ENCODE measurements around the gene PNLIP.

The PNLIP gene

DNA sequence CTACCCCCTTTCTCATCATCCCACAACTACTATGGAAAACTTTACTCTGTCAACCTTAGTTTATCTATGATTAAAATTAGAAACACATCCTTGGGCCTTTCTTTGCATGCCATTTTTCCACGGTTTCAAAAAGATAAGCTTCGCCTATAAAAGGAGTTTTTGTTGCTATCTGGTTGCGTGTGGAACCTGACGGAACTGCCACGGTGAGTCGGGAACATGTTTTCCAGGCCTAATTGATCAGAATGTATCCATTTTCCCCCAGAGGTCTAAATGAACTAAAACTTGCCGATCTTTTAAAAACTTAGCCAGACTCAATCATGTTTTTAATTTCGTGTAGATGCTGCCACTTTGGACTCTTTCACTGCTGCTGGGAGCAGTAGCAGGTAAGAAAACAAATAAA lies at the start of gene PNLIP:
PNLIP (plus strand) TSS at position 176 of the 400 bp plus-strand sequence; CDS start at position 338, 162 bp downstream.
- Mint-ChIP-seq H3K9me3 (peaks cover 8% of the 10 kb centered on the region), H3K36me3 (no peaks in the 10 kb centered on the region), H3K27ac (no peak within 1 kb of the TSS), H3K27me3 (peaks cover 5% of the 10 kb centered on the region), H3K4me1 (no peaks in the 10 kb centered on the region), H3K4me3 (no peak within 1 kb of the TSS)

DNA sequence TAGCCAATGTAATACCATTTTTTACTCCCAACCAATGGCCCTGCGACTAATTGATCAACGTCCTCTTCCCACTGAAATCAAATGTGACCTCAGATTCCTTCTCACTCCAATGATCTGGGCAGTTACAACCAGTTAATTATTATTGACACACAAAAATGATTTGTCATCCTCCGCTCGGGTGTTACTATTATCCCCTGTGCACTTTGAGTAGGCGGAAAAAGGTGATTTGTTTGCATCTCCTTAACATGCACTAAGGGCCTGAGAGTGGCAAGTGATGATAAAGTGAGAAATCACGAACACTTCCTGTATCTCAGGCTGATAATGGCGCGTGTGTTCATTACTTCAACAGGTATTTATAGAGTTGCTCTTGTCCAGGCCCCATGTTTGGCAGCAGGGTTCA lies 40.9 kb upstream of the PNLIP start:
- Mint-ChIP-seq H3K27me3 (no peaks in the 10 kb centered on the region), H3K9me3 (peaks cover 5% of the 10 kb centered on the region), H3K4me1 (no peaks in the 10 kb centered on the region), H3K4me3 (no peak overlapping the region), H3K27ac (no peak overlapping the region), H3K36me3 (no peaks in the 10 kb centered on the region)

DNA sequence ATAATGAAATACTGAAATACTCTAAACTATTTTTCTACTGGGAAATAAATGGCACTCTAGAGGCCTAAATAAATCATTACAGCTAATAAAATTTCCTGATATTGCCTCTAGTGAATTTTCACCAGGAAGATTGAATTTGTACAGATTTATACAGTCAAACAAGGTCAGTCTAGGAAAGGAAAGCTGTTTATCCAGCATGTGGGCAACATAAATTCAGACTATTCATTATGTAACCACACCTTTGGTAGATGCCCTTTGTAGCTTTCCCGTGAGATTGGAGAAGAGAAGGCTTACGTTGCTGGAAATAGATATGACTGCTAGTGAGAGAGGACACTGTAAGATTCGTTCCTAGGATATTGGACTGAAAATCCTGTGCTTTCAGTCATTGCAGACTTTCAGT lies 35.2 kb upstream of the PNLIP start:
- H3K9me3 Mint-ChIP-seq, result no peaks in the 10 kb centered on the region
- H3K4me1 Mint-ChIP-seq, result no peaks in the 10 kb centered on the region
- H3K4me3 Mint-ChIP-seq, result no peak overlapping the region
- H3K27ac Mint-ChIP-seq, result no peak overlapping the region
- H3K36me3 Mint-ChIP-seq, result no peaks in the 10 kb centered on the region
- H3K27me3 Mint-ChIP-seq, result no peaks in the 10 kb centered on the region

DNA sequence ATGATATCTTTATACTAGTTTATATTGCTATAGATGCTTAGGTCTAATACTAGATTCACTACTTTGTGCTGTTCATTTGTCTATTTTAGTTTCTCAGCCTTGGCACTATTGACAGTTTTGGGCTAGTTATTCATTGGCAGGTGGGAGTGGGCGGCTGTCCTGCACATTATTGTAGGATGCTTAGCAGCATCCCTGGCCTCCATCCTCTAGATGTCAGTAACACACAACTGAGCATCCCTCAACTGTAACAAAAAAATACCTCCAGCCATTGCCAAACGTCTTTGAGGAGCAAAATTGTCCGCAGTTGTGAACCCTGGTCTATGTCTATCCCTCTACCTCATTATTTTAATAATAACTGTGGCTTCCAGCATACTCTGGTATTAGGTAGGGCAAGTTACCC lies 34.4 kb upstream of the PNLIP start:
- Mint-ChIP-seq H3K4me1 (no peaks in the 10 kb centered on the region), H3K4me3 (no peak overlapping the region), H3K9me3 (no peaks in the 10 kb centered on the region), H3K27me3 (no peaks in the 10 kb centered on the region), H3K36me3 (no peaks in the 10 kb centered on the region), H3K27ac (no peak overlapping the region)

DNA sequence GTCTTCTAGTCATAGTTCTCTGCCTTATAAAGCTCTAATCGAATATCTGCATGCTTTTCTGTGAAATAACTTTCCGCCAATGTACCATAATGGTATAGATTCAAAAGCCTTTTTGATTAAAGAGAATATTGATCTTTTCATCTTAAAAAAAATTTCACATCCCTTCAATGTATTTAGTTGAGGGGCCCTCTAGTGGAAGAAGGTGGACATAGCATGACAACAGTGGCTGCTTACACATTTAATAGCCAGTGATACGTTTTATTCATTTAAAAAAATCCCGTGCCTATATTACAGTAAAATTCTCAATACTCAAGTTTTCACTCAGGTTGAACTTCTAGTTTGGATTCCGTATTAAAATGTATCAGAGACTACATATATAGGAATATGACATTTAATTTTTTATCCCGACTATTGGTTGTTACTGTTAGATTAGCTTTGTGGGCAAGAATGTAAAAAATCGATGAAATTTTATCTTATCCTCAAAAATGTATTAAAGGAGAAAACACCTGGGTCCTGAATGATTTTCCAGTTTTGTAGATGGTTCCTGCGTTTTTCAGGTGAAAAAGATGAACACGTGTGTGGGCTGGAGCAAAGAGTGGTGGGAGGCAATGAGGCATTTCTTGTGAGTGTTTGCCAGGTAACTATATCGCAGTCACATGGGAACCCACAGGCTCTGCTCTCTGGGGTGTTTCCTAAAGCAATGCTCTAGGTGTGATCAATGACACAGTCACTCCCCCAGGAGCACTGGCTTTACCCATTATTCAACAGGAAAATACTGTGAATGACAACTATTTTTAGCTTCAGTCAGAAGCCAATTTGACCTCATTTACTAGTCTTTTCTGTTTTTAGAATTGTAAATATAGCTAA lies 24.1 kb upstream of the PNLIP start:
- no peak overlapping the region for H3K27ac Mint-ChIP-seq
- no peak overlapping the region for H3K4me3 Mint-ChIP-seq
- no peaks in the 10 kb centered on the region for H3K36me3 Mint-ChIP-seq
- H3K27me3 Mint-ChIP-seq, result peaks cover 10% of the 10 kb centered on the region
- no peaks in the 10 kb centered on the region for H3K4me1 Mint-ChIP-seq
- no peaks in the 10 kb centered on the region for H3K9me3 Mint-ChIP-seq

DNA sequence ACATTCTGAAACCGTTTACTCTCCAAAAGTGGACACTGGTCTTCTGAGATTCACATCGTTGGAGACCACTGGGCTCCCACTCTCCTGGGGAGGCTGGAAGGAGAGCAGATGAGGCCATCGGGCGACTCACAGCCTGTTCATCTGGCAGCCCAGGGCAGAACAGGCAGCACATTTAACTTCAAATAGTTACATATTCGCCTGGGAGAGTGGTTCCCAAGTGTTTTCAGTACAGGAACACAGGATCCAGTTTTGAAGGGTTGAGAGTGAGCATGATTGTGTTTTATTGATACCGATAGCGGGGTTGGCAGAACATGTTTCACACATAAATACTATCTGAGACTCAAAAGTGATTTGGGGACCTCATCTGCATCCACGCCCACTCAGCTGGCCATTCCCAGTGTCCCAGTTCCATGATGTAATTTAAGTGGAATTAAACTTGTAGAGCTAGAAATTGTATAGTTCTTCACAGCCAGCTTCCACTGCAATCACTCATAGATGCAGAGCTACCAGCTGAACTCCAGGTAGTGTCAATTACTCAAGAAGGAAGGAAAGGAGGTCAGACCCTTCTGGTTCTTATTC lies 22.8 kb upstream of the PNLIP start:
- Mint-ChIP-seq H3K9me3 (no peaks in the 10 kb centered on the region), H3K4me3 (no peak overlapping the region), H3K27me3 (peaks cover 10% of the 10 kb centered on the region), H3K36me3 (no peaks in the 10 kb centered on the region), H3K27ac (no peak overlapping the region), H3K4me1 (no peaks in the 10 kb centered on the region)

DNA sequence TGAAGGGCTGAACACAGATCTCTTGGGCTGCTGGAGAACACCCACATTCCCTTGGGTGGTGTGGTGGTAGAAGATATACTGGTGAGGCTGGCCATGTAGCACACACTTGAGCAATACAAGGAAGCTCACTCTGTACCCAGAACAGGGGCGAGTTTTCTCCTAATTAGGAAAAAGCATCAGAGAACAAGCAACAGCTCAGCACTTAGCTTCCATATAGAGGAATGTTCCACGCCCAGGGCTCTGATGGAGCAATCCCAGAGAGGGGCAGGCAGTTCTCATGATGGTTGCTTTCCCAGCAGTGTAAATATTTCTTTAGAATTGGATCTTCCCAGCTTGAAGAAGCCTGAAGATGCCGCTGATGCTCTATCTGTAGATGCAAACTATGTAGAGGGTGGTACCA lies 21.0 kb upstream of the PNLIP start:
- Mint-ChIP-seq H3K4me3 (no peak overlapping the region), H3K9me3 (no peaks in the 10 kb centered on the region), H3K27me3 (peaks cover 10% of the 10 kb centered on the region), H3K4me1 (no peaks in the 10 kb centered on the region), H3K36me3 (no peaks in the 10 kb centered on the region), H3K27ac (no peak overlapping the region)

DNA sequence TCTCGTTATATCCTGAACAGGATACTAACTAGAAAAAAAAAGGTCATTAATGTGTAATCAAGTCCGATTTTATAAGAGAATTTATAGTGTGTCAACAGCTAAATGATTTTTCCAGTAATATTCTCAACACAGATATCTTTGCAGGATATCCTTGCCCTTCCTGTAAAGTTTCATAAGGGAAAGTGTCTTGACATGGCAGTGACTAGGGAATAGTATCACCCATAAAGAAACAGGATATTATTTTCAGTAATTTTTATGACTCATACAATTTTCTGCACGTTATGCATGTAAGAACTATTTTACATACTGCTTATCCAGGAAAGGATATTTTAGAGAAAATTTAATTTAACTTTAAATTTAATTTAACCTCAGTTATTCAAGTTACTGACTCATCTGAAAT lies 19.5 kb upstream of the PNLIP start:
- H3K36me3 Mint-ChIP-seq, result no peaks in the 10 kb centered on the region
- H3K9me3 Mint-ChIP-seq, result no peaks in the 10 kb centered on the region
- H3K27me3 Mint-ChIP-seq, result peaks cover 10% of the 10 kb centered on the region
- no peak overlapping the region for H3K27ac Mint-ChIP-seq
- no peak overlapping the region for H3K4me3 Mint-ChIP-seq
- H3K4me1 Mint-ChIP-seq, result no peaks in the 10 kb centered on the region

DNA sequence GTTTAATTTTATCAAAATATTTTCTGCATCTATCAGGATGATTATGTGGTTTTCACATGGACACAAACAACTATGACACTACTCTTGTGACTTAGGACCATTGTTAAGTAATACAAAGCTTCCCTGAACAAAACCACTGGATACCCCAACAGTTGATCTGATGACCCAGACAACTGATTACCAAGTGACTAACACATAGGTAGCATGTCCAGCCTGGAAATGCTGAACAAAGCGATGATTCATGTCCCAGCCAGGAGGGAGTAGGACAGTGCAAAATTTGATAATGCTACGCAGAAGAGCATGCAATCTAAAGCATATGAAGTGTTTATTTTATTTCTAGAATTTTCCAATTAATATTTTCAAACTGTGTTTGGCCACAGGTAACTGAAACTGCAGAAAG lies 8.9 kb upstream of the PNLIP start:
- Mint-ChIP-seq H3K4me1 (no peaks in the 10 kb centered on the region), H3K4me3 (no peak overlapping the region), H3K9me3 (peaks cover 4% of the 10 kb centered on the region), H3K27ac (no peak overlapping the region), H3K27me3 (peaks cover 9% of the 10 kb centered on the region), H3K36me3 (no peaks in the 10 kb centered on the region)

DNA sequence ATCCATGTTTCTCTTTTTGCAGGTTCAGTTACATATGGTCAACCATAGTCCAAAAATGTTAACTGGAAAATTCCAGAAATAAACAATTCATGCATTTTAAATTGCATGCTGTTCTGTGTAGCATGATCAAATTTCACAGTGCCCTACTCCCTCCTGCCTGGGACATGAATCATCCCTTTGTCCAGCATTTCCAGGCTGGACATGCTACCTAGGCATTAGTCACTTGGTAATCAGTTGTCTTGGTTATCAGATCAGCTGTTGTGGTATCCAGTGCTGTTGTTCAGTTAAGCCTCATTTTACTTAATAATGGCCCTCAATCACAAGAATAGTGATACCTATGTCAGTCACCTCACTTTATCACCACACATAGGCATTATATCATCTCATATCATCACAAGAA lies 7.3 kb upstream of the PNLIP start:
- Mint-ChIP-seq H3K4me3 (no peak overlapping the region), H3K36me3 (no peaks in the 10 kb centered on the region), H3K27ac (no peak overlapping the region), H3K9me3 (peaks cover 4% of the 10 kb centered on the region), H3K4me1 (no peaks in the 10 kb centered on the region), H3K27me3 (peaks cover 9% of the 10 kb centered on the region)

DNA sequence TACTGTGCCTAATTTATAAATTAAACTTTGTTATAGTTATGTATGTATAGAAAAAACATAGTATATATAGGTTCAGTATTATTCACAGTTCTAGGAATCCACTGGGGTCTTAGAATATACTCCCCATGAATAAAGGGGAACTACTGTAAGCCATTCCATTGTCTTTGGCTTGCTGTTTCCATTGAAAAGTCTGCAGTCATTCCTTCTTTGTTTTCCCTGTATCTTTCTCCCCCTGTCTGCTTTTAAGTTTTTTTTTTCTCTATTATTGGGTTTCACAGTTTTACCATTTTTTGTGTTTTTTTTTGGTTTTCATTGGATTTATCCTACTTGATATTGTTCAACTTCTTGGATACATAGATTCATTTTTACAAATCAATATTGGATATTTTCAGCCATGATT lies 6.7 kb upstream of the PNLIP start:
- peaks cover 4% of the 10 kb centered on the region for H3K9me3 Mint-ChIP-seq
- no peak overlapping the region for H3K4me3 Mint-ChIP-seq
- H3K36me3 Mint-ChIP-seq, result no peaks in the 10 kb centered on the region
- H3K27me3 Mint-ChIP-seq, result peaks cover 9% of the 10 kb centered on the region
- no peak overlapping the region for H3K27ac Mint-ChIP-seq
- H3K4me1 Mint-ChIP-seq, result no peaks in the 10 kb centered on the region

DNA sequence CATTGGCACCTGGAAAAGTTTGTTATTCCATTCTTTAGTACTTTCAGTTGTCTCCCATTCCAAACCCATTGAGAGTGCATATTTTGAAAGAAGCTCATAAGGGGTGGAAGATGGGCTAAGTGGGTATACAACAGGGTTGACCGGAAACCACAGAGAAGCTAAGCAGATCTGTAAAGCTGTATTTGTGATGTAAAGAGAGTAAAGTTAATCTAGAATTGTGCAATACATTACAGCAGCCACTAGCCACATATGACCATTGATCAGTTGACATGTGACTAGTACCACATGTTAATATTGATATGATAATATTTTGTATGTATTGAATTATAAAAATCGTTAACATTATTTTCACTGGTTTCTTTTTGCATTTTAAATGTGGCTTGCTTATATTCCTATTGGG lies 4.9 kb upstream of the PNLIP start:
- no peak overlapping the region for H3K4me3 Mint-ChIP-seq
- no peaks in the 10 kb centered on the region for H3K36me3 Mint-ChIP-seq
- H3K27ac Mint-ChIP-seq, result peak overlapping the region; percentile 27
- peaks cover 4% of the 10 kb centered on the region for H3K9me3 Mint-ChIP-seq
- H3K27me3 Mint-ChIP-seq, result peaks cover 9% of the 10 kb centered on the region
- no peaks in the 10 kb centered on the region for H3K4me1 Mint-ChIP-seq

DNA sequence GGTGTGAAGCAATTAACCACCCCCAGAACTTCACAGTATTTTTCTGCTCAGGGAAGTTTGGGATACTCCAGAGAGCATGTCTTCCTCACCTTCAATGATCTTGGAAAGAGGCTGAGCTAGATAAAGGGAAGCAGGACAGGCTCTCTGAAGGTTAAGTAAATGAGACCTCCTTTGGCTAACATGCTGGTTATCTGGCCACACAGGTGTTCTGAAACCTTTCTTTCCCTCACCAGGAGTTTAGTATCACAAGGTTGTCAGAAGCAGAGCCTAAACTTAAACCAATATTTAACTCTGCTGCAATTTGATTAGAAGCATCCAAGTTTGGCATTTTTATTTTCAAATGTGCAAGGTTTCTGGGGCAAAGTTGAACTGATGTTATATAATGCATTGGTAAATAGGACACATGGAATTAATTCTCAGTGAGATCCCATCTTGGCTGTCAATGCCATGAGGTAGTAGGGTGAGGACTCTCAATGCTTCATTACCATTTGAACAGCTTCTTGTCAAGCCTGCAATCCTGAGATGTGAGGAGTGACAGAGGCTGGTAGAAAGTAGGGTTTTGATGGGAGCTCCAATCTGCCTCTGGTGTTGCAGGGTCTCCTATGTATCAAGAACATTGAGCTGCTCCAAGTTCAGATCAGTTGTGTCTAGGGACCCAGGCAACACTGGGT lies 3.6 kb upstream of the PNLIP start:
- Mint-ChIP-seq H3K27ac (no peak overlapping the region), H3K9me3 (peaks cover 9% of the 10 kb centered on the region), H3K4me3 (no peak overlapping the region), H3K36me3 (no peaks in the 10 kb centered on the region), H3K27me3 (peaks cover 12% of the 10 kb centered on the region), H3K4me1 (no peaks in the 10 kb centered on the region)

DNA sequence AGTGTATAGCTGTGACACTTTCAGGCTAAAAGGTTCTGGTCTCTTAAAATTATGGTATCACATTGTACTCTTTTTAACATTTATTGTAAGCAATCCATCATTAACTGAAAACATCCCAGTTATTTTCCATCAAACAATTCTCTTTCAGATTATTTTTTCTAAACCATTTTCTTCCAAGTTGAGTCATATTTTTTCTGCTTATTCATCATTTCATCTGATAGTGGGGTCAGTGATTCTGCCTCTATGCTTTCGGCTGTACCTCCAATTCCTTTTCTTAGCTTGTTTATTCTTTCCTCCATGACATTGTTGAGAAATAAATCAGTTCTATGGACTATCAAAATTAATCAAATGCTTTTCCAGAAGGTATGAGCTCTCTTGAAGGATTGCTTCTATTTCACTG lies 609 bp upstream of the PNLIP start:
- Mint-ChIP-seq H3K36me3 (no peaks in the 10 kb centered on the region), H3K4me1 (no peaks in the 10 kb centered on the region), H3K27me3 (peaks cover 5% of the 10 kb centered on the region), H3K9me3 (peaks cover 10% of the 10 kb centered on the region), H3K27ac (no peak overlapping the region), H3K4me3 (no peak overlapping the region)

DNA sequence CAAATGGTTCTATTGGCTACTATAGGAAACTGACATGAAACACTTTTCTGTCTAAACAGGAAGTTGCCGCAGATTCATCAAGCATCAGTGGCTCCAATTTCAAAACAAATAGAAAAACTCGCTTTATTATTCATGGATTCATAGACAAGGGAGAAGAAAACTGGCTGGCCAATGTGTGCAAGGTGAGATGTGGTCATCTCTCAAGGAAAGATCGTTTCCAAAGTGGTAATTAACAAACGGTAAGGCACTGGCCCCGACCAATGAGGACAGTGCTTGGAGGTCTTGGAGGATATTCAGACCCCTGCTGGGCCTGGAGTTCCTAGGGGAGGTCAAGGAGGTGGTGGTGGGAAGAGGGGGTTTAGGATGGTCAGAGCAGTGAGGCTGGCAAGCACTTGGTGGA lies 2.6 kb downstream of the PNLIP start:
- H3K9me3 Mint-ChIP-seq, result peaks cover 5% of the 10 kb centered on the region
- no peak overlapping the region for H3K4me3 Mint-ChIP-seq
- no peaks in the 10 kb centered on the region for H3K4me1 Mint-ChIP-seq
- no peaks in the 10 kb centered on the region for H3K36me3 Mint-ChIP-seq
- no peak overlapping the region for H3K27ac Mint-ChIP-seq
- H3K27me3 Mint-ChIP-seq, result peaks cover 2% of the 10 kb centered on the region

DNA sequence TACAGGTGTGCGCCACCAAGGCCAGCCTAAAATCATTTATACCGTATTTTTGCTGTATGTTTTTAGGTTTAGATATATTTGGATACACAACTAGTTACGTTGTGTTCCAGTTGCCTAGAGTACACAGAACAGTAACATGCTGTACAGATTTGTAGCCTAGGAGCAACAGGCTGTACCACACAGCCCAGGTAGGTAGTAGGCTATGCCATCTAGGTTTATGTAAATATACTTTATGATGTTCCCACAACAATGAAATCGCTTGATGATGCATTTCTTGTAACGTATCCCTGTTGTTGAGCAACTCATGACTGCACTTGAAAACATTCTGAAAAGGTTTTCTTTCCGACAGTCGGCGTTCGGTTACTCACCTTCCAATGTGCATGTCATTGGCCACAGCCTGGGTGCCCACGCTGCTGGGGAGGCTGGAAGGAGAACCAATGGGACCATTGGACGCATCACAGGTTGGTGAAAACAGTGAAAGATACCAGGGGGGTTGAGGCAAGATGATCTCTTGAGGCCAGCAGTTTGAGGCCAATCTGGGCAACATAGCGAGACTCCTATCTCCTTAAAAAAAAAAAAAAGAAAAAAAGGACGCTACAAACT lies 7.7 kb downstream of the PNLIP start:
- no peaks in the 10 kb centered on the region for H3K4me1 Mint-ChIP-seq
- no peak overlapping the region for H3K27ac Mint-ChIP-seq
- peaks cover 1% of the 10 kb centered on the region for H3K27me3 Mint-ChIP-seq
- H3K36me3 Mint-ChIP-seq, result no peaks in the 10 kb centered on the region
- H3K4me3 Mint-ChIP-seq, result no peak overlapping the region
- no peaks in the 10 kb centered on the region for H3K9me3 Mint-ChIP-seq

Data from activated naive CD4-positive, alpha-beta T cell treated with anti-CD3 and anti-CD28 coated beads, Interleukin-2, amount 50 U/mL, for 24 hours (primary cell).